ENCODE data around the gene ST3GAL5. TPM values are rescaled to one million over a fixed set of nuclear protein-coding genes. Genes with fewer than 3 reads are reported as not detected.
"Not testable (repeated sequence)": the region's sequence is repeated elsewhere in the genome, so short reads cannot be mapped to it uniquely, and the experiment has no call there.

The ST3GAL5 gene
- total RNA-seq, 8 experiments from 2014 or later, result 2.9 to 84.6 (median 21.8) TPM

DNA sequence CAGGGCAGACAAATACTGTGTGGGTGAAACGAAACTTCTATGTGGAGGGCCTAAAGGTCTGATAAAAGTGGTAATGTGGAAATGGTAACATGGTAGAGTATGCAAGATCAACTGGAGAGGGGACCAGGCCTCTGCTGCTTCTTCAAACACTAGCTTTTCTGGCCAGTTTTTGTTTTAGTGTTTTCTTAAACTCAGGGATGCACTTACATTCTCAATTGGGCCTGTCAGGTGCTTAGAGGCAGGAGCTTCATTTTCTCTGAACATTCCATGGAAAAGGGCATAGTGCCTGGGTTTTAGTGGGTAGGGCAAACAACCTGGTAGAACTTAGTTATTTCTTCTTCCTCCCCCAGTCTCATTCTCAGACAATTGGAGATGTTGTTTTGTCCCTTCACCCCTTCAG is 10.5 kb upstream of the ST3GAL5 start:
- WGBS, 10 experiments, result 75 to 100% (median 86%) methylated on average over 1 of the region's 1 CpG; no CpG with 5 or more reads in 5 of the 10 experiments
- in situ Hi-C loops (cut with MboI; ENCODE audit: low pct_unique_long_range_greater_than_20kb in 2 of 9, low sequenced_read_pairs in 9 of 9, unreplicated experiment in 9 of 9), result no loop called here
- Histone ChIP-seq H3K27ac (no peak overlapping the region), H3K4me1 (replicated peaks in 1 of 2) (peaks cover 2 to 8% of the 10 kb centered on the region in 2 donors), H3K4me3 (no peak overlapping the region)
- no peak for ATAC-seq (replicated peaks in 6 of 8)

DNA sequence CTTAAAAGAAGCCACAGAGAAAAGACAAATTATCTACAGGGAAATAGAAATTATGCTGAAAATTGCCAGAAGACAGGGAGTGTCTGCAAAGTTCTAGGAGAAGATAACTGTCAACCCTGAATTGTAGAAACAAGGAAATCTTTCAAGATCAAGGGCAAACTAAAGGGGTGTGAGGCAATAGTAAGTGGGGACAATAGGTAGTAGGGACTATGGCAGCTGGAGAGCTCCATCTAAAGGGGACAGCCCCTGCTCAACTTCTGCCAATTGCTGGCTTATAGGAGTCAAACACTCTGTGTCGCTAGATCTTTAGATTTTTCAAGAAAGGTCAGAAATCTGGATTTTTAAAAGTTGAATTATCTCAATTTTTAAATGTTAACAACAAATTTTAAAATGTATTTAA is 10.1 kb upstream of the ST3GAL5 start:
- Histone ChIP-seq H3K4me1 (replicated peaks in 1 of 2) (peaks cover 3 to 8% of the 10 kb centered on the region in 2 donors), H3K27ac (no peak overlapping the region), H3K4me3 (no peak overlapping the region)
- no peak for ATAC-seq (replicated peaks in 6 of 8)
- 83 to 100% (median 86%) methylated on average over 1 of the region's 1 CpG; no CpG with 5 or more reads in 4 of the 10 experiments for whole genome bisulfite sequencing, 10 experiments
- in situ Hi-C loops (cut with MboI; ENCODE audit: low pct_unique_long_range_greater_than_20kb in 2 of 9, low sequenced_read_pairs in 9 of 9, unreplicated experiment in 9 of 9), result no loop called here

DNA sequence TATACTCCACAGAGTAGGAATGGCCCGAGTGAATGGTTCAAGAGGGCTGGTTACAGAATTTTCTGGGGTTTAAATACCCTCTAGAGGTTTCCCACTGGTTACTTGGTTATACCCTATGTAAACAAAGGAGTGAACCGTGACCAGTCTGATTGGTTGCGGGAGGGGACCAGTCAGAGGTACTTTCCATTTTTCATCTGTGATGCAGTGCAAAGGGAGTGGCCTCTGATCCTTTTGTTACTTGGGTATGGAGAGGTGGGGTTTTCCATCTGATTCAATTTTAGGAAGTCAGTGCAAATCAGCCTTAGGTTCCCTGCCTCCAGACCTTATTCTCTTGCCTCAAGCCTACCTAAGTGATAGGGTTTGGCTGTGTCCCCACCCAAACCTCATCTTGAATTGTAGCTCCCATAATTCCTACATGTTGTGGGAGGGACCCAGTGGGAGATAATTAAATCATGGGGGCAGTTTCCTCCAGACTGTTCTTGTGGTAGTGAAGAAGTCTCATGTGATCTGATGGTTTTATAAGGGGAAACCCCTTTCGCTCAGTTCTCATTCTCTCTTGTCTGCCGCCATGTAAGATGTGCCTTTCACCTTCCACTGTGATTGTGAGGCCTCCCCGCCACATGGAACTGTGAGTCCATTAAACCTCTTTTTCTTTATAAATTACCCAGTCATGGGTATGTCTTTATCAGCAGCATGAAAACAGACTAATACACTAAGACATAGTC is 5.9 kb upstream of the ST3GAL5 start:
- in situ Hi-C loops (cut with MboI; ENCODE audit: low pct_unique_long_range_greater_than_20kb in 2 of 9, low sequenced_read_pairs in 9 of 9, unreplicated experiment in 9 of 9); H3K27ac ChIP-seq; H3K4me1 ChIP-seq (replicated peaks in 1 of 2); H3K4me3 ChIP-seq: not testable (repeated sequence)
- 60 to 100% (median 83%) methylated on average over 1 to 5 of the region's 6 CpGs; no CpG with 5 or more reads in 1 of the 10 experiments for WGBS, 10 experiments
- peak in 2 of 8 experiments; percentile 70 to 86 for ATAC-seq (replicated peaks in 6 of 8)

DNA sequence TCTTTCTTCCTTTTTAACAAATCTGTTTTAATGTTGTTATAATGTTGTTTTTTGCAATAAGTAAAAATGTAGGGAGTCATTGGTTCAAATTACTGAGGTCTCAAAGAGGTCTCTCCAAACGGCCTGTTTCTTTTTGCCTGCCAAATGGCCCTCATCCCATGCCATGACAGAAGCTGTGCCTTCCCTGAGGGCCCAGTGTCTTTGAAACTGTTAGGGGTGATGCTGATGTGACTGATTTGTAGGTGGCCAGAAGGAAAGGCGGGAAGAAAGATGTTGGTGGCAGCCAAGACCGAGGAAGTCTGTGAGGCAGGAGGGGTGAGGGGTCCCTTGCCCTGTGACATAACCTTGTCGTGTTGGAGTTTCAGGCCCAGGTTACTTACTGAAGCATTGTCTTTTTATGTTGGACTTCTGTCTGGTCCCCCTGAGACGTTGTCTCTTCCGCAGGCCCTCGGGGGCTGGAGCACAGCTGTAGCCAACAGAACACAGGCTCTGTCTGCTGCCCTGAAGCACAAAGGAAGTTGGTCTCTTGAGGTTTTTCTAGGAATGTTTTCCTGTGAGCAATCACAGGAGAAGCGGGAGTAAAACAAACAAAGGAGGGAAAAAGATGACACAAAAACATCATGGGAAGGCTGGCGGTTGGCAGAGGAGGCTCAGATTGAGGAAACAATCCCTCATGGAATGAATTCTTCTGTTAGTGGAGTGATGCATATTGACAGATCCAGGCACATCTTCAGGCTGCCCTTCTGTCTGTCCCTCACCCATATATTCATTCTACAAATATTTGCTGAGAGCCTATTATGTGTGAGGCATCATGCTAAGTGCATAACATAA is 4.9 kb upstream of the ST3GAL5 start:
- in situ Hi-C loops (cut with MboI; ENCODE audit: low pct_unique_long_range_greater_than_20kb in 2 of 9, low sequenced_read_pairs in 9 of 9, unreplicated experiment in 9 of 9), result no loop called here
- H3K4me3 ChIP-seq, result no peak overlapping the region
- WGBS, 10 experiments, result 4 to 53% (median 40%) methylated on average over 1 to 9 of the region's 9 CpGs; no CpG with 5 or more reads in 2 of the 10 experiments
- H3K27ac ChIP-seq, result no peak overlapping the region
- ATAC-seq (replicated peaks in 6 of 8), result no peak
- H3K4me1 ChIP-seq (replicated peaks in 1 of 2), result peaks cover 6 to 10% of the 10 kb centered on the region in 2 donors

DNA sequence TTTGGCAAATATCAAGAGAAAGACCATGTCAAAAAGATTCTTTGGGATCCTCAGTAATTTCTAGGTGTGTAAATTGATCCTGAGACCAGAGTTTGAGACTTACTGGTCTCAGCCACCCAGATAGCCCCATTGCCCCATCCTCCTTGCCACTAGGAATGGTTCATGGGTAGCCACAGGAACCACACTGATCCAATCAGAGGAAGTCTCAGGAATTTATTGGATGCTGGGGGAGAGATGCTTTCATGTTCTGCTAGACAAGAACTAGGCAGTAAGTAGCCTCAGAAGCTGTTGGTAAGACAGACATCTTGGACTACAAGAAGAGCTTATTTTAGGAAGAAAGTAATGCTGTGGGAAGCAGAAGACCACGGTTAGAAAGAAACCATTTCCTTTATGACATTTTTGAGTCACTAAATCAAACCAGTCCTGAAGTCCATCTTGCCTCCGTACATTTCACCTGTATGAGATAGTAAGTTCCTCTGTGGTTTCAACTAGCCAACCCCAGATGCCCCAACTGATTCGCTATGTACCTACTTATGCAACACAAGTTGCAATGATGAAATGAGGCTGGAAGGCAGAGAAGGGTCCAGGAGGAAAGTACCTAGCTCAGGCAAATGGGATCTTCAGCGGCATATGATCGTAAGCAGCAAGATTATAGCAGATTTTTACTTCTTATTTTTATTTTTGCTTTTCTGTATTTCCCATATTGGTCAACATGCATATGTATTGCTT is 3.6 kb upstream of the ST3GAL5 start:
- in situ Hi-C loops (cut with MboI; ENCODE audit: low pct_unique_long_range_greater_than_20kb in 2 of 9, low sequenced_read_pairs in 9 of 9, unreplicated experiment in 9 of 9), result no loop called here
- no peak for ATAC-seq (replicated peaks in 6 of 8)

DNA sequence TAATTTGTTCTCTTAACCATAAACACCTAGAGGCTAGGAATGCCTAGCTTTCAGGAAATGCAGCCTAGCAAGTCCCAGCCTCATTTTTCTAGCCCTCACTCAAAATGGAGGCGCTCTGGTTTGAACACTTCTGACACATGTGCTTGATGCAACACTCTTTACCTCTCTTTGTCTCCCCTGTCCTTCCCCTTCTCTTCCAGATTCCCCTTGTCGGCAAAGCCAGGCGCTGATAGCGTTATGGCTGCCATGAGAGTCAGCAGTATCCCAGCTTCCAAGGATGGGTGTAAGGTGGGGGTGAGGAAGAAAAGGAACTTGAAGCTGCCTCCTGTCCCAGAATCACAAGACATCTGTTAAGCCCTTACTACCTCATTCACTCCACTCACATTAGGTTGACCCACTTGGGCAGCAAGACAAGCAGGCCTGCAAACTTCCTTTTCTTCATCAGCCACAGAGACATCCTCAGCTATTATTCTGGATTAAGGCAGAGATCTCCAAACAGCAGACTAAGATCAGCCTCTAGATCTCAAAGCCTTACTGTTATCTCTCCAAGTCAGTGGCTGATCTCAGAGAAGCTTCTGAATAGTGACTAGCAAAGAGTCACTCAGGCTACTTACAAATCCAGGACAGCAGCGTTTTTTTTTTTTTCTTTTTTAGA is 1.9 kb upstream of the ST3GAL5 start:
- in situ Hi-C loops (cut with MboI; ENCODE audit: low pct_unique_long_range_greater_than_20kb in 2 of 9, low sequenced_read_pairs in 9 of 9, unreplicated experiment in 9 of 9), result no loop called here
- WGBS, 10 experiments, result 50 to 100% (median 83%) methylated on average over 1 to 4 of the region's 5 CpGs; no CpG with 5 or more reads in 1 of the 10 experiments
- Histone ChIP-seq H3K4me1 (replicated peaks in 1 of 2) (peaks cover 17 to 31% of the 10 kb centered on the region in 2 donors), H3K4me3 (no peak overlapping the region), H3K27ac (no peak overlapping the region)
- ATAC-seq (replicated peaks in 6 of 8), result no peak

More for the DNA sequence above, 3.6 kb upstream of the ST3GAL5 start:
- WGBS, 10 experiments, result 67 to 100% (median 96%) methylated on average over 2 to 5 of the region's 5 CpGs
- peaks cover 6 to 15% of the 10 kb centered on the region in 2 donors for H3K4me1 ChIP-seq (replicated peaks in 1 of 2)
- H3K4me3 ChIP-seq, result no peak overlapping the region
- no peak overlapping the region for H3K27ac ChIP-seq

DNA sequence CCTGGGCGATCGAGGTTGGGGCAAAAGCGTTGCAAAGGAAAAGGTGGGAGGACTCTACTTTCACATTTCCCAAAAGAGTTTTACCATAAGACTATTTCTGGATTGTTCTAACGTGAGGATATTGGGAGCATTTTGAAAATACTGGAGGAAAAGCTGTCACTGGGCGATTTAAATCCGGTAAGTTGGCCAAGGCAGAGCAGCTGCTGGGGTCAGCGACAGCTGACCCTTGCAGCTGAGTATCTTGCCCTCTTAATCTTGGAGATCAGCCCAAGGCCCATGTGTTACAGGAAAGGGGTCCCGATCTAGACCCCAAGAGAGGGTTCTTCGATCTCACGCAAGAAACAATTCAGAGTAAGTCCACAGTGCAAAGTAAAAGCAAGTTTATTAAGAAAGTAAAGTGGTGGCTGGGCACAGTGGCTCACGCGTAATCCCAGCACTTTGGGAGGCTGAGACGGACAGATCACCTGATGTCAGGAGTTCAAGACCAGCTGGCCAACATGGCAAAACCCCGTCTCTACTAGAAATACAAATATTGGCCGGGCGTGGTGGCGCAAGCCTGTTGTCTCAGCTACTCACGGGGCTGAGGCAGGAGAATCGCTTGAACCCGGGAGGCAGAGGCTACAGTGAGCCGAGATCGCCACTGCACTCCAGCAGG is 964 bp upstream of the ST3GAL5 start:
- 6 to 56% (median 41%) methylated on average over 7 to 18 of the region's 22 CpGs; no CpG with 5 or more reads in 2 of the 10 experiments for WGBS, 10 experiments
- ATAC-seq (replicated peaks in 6 of 8), result no peak
- Histone ChIP-seq H3K4me1 (replicated peaks in 1 of 2) (peaks cover 17 to 31% of the 10 kb centered on the region in 2 donors), H3K27ac (no peak overlapping the region), H3K4me3 (peak overlapping the region; percentile 67 to 96 (median 82))
- in situ Hi-C loops (cut with MboI; ENCODE audit: low pct_unique_long_range_greater_than_20kb in 2 of 9, low sequenced_read_pairs in 9 of 9, unreplicated experiment in 9 of 9), result no loop called here

DNA sequence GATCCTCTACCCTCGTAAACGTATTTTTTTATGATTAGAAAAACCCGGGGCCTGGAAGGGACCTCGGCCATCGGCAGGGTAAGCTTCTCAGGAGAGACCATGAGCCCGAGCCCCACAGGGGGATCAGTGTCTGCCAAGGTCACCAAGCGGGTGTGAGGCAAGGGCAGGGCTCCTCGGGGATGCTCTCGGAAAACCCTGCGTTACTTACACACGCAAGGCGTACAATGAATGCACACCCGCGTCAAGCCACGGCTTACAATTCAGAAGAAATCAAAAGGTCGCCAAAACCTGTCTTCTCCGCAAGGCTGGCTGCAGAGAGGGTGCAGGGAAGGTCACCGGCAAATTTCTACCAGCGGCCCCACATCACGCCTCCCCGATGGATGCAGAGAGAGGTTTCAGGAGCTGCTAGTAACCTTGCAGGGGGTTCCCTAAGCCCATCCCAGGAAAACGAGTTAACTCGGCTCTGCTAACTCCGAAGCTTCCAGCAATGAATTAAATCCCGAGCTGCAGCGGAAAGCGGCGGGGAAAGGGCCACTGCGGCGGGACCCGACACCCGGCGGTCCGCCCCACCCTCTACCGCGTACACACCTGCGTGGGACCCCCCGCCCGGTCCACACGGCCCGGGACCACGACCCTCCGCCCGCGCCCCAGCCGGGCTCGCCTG is 638 bp downstream of the ST3GAL5 start:
- Histone ChIP-seq H3K4me1 (replicated peaks in 1 of 2) (peaks cover 14 to 26% of the 10 kb centered on the region in 2 donors), H3K4me3 (peak overlapping the region; percentile 67 to 96 (median 82)), H3K27ac (peak overlapping the region; percentile 47 to 65)
- in situ Hi-C loops (cut with MboI; ENCODE audit: low pct_unique_long_range_greater_than_20kb in 2 of 9, low sequenced_read_pairs in 9 of 9, unreplicated experiment in 9 of 9), result no loop called here
- ATAC-seq (replicated peaks in 6 of 8), result peak in 6 of 8 experiments; percentile 1 to 21 (median 14)
- WGBS, 10 experiments, result 0 to 11% (median 0%) methylated on average over 2 to 16 of the region's 47 CpGs; no CpG with 5 or more reads in 3 of the 10 experiments

DNA sequence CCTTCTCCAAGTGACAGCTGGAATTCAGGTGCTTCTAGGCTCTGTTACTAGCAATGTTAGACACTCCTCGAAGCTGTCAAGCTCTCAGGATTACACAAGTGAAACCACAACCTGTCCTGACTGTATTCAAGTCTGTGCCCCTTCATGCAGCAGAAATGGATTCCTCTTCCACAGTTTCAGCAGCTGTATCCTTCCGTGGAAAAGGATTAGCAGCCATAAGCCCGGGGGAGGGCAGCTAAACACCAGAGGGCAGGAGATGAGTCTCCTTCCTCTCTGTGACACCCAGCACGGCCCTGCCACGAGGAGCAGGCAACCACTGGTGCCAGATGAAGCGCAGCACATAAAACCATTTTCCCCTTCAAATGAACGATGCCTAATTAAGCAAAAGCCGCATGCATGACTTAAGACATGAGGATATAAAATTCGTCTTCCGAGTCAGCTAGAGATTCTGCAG is 1.2 kb downstream of the ST3GAL5 start:
- peak overlapping the region; percentile 67 to 96 (median 82) for H3K4me3 ChIP-seq
- H3K4me1 ChIP-seq (replicated peaks in 1 of 2), result peaks cover 14 to 26% of the 10 kb centered on the region in 2 donors
- peak overlapping the region; percentile 47 to 65 for H3K27ac ChIP-seq
- peak in 6 of 8 experiments; percentile 2 to 23 (median 15) for ATAC-seq (replicated peaks in 6 of 8)
- WGBS, 10 experiments, result 0 to 38% (median 16%) methylated on average over 1 to 8 of the region's 10 CpGs; no CpG with 5 or more reads in 1 of the 10 experiments
- in situ Hi-C loops (cut with MboI; ENCODE audit: low pct_unique_long_range_greater_than_20kb in 2 of 9, low sequenced_read_pairs in 9 of 9, unreplicated experiment in 9 of 9), result no loop called here

DNA sequence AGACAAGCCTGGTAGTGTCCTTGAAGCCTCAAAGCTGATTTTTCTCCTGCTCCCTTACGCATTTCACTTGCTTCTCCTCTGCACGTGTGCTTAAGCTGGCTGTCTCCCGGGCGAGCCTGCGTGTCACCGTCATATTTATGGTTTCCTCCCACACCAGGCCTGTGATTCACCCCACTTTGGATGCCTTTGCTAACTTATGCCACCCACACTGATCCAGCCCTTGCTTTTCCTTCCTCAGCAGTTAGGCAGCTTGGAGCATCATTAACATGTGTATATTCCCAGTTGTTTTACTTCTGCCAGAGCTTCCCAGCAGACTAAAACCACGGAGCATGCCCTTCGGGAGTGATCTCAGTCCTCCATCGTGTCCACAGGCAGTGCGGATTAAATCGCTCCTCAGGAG is 2.2 kb downstream of the ST3GAL5 start:
- in situ Hi-C loops (cut with MboI; ENCODE audit: low pct_unique_long_range_greater_than_20kb in 2 of 9, low sequenced_read_pairs in 9 of 9, unreplicated experiment in 9 of 9), result no loop called here
- peak; percentile 35 to 67 (median 43) for ATAC-seq (replicated peaks in 6 of 8)
- peak overlapping the region in 4 of 5 donors; percentile 79 to 96 (median 88) for H3K4me3 ChIP-seq
- H3K27ac ChIP-seq, result no peak overlapping the region
- WGBS, 10 experiments, result 0 to 31% (median 17%) methylated on average over 4 to 6 of the region's 11 CpGs; no CpG with 5 or more reads in 4 of the 10 experiments
- peaks cover 14 to 26% of the 10 kb centered on the region in 2 donors for H3K4me1 ChIP-seq (replicated peaks in 1 of 2)

DNA sequence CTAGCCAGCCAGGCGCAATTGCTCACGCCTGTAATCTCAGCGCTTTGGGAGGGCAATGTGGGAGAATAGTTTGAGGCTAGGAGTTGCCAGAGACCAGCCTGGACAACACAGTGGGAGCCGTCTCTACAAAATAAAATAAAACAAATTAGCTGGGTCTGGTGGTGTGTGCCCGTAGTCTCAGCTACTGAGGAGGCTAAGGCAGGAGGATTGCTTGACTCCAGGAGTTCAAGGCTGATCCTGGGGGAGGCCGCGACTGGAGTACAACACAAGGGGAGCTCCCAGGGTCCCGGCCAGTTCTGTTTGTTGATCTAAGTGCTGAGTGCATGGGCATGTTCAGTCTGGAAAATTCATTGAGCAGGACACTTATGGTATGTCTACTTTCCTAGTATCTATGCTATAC is 2.6 kb downstream of the ST3GAL5 start:
- 60 to 88% (median 80%) methylated on average over 1 to 7 of the region's 8 CpGs; no CpG with 5 or more reads in 5 of the 10 experiments for WGBS, 10 experiments
- Histone ChIP-seq H3K4me1 (replicated peaks in 1 of 2) (peaks cover 14 to 26% of the 10 kb centered on the region in 2 donors), H3K27ac (no peak overlapping the region), H3K4me3 (peak overlapping the region in 1 of 5 donors; percentile 94)
- no peak for ATAC-seq (replicated peaks in 6 of 8)
- in situ Hi-C loops (cut with MboI; ENCODE audit: low pct_unique_long_range_greater_than_20kb in 2 of 9, low sequenced_read_pairs in 9 of 9, unreplicated experiment in 9 of 9), result no loop called here
